HG03045 (cell line): Measurements from ENCODE around the gene PGC.

Source experiments
- ATAC-seq: cut with Tn5 transposase; IDR thresholded peaks from one replicate; pipeline ENCODE4 v1.9.1; 2021; ENCODE audit warnings: mild to moderate bottlenecking, moderate library complexity; ENCODE audit not compliant: unreplicated experiment

Gene PGC

DNA sequence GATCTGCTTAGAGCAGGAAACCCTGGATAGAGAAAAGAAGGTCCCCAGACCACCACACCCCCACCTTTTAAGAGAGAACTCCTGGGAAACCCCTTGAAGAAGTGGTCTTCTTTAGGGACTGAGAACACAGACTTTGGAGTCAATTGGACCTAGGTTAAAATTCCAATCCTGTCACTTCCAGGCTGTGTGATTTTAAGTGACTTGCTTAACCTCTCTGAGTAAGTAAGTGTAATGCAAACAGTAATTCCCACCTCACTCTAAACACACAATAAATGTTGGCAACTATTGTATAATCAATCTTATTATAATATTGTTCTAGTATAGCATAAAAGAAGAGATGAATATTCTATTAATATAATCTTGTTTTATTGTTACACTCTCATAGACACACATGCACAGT, 15.0 kb downstream of the PGC start:
- ATAC-seq: no peak

DNA sequence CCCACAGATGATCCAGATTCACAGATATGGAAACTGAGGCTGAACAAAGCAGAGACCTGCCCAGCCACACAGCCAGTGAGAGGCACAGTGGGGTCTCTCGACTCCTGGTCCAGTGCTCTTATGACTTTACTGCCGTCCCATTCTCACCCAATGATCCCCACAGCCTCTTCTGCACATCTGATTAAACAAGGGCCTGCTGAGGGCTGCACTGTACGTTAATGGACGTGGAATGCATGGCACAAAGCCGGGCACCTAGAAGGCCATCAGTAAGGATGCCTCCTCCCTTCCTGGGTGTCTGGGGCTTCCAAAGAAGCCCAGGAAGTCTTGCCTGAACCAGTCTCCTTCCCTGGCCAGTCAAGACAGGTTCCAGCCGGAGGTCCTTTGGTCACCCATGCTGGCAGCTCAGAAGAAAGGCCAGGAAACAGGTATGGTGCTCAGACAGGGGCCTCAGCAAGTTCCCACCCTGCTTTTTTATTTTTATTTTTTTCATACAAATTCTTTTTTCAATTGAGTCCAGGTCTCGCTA, 15.6 kb downstream of the PGC start:
- no peak for ATAC-seq

DNA sequence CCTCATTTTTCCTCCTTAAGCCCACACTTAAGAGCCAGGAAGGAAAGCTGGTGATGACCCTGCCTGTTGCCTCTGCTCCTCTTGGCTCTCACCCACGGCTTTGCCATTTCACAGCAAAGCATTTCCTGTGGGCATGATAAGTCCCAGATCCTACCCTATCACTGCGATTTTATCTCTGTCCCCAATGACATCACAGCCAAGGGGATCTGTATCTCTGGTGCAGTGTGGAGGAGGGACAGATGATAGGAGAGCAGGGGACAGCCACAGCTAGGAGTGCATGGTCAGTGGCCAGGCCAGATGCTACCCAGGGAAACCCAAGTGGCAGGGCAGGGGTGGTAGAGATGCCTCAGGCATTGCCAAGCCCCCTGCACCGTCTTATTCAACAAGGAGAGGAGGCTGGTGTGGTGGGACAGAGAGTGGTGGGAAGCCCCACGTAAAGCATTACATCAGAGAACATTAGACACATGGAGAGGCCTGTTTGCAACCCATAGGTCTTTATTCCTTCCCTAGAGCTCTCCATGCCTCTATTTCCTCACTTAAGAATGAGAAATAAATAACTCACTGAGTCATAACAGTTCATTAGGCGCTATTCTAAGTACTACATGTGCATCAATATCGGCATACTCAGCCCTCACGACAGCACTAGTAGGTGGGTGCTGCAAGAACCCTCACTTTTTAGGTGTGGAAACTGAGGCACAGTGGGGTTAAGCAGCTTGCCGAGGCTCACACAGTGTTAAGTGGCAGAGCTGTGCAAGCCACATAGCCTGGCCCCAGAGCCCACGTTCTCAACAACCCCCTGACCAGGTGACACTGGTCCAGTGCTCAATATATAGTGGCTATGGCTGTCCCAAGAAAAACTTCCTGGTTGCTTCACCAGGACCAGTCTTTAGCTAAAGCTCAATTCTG, 16.4 kb downstream of the PGC start:
- ATAC-seq: no peak

DNA sequence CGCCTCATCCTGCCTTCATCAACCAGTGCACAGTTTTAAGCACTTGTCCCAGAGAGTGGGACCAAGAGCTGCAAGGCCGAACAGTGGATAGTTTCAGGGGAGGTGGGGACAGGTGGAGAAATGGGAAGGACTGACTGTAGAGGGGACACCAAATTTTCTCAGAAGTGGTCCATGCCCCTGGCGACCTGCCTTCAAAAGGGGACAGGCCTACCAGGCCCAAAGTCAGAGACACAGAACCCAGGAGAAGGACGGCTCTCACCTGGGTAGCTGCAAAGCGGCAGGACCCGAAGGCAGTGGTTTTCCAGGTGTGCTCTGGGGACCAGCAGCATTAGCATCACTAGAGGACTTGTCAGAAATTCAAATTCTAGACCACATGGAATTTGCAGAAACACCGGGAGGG, 17.6 kb downstream of the PGC start:
- ATAC-seq: no peak

DNA sequence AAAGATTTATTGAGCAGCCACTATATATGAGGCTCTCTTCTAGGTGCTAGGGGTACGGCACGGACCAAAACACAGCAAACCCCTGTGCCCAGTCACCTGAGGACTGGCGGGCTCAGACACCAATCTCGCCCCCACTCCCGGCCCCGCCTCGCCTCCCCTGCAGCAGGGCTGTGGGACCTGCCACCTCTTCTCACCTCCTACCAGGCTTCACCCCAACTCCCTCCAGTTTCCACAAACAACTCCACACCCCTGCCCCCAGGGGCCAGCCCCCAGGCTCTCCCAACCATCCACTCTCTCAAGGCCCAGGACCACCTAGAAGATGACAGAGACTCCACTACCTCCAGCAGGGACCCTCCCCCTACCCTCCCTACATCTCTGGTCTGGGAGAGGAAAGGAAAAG, 18.2 kb downstream of the PGC start:
- ATAC-seq: no peak

DNA sequence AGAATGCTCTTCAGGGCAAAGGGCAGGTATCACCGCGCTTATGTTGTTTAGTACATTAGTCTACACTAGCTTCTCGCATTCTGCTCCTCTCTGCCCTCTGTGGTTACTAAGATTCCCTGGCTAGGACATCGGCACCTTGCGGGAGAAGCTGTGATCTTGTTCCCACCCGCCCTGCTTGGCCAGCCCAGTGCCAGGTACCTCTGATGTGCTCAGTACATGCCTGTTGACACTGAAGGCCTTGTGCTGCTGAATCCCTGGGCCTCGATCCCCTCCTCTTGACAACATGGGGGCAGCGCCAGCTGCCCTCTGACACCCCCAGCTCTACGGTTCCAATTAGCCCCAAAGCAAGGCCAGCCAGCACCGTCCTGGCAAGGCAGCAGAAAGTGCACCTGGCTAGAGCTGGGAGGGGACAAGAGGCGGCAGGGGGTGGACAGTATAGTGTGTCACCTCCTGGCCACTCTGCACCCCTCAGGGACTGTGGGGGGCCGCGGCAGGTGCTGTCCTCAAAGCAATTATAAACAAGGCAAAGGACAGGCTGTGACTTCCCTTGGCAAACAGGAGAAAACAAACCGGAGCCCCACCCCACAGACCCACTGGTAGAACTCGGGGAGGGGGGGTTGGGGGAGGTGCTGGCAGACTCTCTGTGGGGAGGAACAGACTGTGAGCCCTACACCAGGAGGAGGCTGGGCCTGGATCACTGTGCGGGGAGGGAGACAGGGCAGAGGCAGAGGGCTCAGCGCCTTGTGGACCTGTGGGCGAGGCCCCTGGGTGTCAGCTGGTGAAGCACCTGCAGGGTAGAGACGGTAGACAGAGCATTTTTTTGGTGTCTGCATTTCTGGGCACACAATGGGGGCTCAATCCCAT, 18.9 kb downstream of the PGC start:
- no peak for ATAC-seq

DNA sequence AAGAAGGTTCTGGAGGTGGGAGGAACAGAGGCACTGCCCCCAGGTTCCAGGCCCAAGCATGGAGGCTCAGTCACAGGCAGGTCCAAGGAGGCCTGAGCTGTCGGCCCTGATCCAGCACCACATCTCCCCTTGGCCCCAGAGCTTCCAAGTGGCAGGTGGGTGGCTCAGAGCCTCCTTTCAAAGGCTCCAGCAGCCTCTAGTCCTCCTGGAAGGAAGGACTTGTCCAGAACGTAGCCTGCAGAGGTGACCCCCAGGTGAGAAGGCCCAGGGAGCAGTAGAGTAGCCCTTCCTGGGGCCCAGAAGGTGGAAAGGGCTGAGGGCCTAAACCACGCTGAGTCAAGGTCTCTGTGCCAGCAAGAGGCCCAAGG, 19.5 kb downstream of the PGC start:
- no peak for ATAC-seq

DNA sequence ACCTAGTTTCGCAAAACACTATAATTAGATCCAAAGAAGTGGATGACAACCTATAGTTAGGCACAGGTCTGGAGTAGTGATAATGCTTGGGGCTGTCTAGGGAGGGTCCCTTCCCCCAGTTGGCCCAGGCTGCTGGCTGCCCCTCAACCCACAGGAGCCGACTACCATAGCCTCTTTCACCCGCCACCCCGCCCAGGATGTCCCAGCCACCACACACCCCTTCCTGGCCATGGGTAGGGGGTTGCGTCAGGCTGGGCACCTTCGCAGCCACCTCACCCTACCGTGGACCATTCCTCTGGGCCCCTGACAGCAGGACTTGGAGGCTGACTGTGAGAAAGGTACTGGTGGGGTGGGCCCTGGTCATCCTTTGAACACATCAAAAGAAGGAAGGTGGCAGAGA, 20.3 kb downstream of the PGC start:
- no peak for ATAC-seq

DNA sequence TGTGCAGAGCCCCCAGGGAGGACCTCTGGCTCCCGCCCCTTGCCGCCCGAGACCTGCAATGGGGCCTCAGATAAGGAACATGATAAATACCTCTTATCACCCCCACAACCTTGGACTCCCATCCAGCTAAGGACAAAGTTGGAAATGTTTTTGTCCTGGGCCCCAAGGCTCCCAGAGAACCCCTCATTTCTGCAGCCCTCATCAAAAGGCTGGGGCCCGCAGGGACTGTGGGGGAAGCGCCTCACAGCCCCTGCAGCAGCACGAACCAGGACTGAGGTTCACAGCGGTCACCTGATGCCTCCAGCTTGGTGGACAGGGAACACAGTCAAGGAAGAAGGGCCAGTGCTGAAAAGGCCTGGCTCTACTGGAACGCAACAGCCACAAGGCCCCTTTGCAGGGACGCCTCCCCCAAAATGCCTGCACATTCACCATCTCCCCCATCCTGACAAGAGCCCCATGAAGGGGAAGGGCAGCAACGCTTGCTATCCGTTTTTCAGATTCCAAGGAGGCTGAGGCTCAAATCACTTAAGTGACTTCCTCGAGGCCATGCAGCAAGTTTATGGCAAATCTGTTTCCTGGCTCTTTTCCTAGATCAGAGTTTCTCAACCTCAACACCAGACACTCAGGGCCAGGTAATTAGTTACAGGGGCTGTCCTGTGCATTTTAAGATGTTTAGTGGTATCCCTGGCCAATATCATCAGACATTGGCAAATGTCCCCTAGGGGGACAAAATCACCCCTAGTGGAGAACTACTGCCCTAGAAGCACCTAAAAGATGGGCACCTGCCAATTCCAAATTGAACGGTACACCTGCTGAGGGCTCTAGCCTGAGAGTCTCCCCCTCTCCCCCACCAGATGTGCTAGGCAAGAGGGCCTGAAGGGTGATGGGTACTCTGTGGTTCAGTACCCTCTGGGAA, 22.4 kb downstream of the PGC start:
- ATAC-seq: no peak

DNA sequence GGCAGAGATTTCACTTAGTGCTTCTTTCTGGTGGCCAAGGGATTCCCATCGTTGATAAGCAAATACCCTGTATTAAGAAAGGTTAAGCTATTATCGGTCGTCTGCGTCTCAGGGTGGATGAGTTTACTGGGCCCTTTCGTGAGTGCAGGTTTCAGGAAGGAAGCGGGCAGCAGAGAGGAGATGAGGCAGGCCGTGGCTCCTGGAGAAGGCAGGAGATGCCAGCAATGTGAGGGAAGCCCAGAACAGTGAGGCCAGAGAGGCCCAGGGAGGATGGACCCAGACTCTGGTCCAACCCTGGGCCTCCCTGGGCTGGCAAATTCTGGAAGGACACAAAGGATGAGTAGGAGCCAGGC, 23.0 kb downstream of the PGC start:
- no peak for ATAC-seq

DNA sequence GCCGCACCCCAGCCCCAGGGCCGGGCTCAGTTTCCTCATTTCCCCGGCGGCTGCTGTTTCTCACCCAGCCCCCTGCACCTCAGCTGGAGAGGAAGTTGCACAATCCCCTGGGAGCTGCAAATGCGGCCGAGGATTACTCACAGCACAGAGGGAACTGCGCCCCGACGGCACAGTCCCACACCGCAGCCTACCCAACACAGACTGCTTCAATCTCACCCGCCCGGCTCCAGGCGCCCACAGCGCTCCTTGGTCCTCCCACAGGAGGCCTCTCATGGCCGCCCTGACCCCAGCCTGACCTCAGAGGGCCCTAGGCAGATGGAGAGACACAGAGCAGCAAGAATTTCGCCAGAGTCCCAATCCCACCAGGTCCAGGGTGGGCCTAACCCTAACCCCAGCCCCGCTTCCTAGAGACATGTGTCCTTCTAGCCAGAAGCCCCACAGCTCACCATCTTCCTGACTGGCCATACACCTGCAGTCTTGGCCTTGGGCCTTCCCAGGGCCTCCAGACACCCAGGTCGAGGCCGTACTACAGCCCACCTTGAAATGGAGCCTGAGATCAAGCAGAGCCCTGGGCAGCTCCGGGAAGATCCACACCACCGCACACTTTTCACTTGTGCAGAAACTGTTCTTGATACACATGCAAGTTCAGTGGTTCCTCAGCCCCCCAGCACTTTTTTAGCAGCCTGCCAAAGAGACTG, 23.5 kb downstream of the PGC start:
- peak; percentile 63 for ATAC-seq

DNA sequence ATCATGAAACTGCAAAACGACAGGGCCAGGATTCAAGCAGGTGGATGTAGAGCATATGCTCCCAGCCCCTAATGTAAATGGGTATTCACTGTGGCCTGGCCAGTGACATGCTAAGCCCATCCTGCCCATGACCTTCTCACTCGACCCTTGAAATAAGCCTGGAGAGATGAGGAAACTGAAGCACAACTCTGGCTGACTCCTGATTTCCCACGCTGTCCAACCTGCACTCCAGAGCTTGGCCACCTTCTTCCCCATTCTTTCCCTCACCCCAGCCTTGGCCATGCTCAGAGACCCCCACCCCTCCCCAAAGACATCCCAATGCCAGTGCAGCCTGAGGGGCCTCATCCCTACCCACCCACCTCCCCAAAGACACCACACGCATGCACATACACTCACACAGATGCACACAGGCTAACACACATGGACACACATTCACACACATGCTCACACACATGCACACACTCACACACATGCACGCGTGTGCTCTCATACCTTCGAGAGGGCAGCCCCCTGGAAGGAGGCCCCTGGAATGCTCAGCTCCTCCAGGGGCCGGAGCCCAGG, 24.1 kb downstream of the PGC start:
- no peak for ATAC-seq

DNA sequence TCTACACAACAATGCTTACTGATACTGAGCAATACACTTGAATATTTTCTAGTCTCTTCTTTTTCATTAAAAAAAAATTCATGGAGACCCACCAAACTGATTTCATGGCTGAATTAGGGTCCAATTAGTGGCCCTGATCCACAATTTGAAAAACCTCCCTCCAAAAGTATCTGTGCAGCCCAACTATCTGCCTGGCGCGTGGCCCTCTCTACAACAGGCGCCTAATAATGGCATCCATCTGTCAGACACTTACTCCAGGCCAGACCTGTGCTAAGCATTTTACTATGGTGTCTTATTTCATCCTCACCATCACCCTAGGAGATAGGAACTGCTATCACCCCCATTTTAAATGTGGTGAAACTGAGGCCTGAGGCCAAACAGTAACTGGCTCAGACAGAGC, 25.8 kb downstream of the PGC start:
- ATAC-seq: no peak

DNA sequence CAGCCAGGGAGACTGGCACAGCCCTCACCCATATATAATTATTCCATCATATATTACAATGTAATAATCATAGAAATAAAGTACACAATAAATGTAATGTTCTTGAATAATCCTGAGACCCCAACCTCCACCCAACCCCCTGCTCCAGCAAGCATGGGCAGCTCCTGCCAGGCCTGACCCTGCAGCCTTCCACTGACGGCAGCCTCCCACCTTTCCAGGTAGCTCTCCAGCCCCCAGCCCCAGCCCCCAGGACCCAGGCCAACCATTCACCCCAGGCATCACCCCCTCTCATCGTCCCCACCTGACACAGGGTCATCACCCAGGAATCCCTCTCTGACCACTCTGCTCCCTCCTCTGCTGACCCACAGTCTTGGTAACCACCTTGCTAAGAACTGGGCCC, 26.4 kb downstream of the PGC start:
- ATAC-seq: no peak

DNA sequence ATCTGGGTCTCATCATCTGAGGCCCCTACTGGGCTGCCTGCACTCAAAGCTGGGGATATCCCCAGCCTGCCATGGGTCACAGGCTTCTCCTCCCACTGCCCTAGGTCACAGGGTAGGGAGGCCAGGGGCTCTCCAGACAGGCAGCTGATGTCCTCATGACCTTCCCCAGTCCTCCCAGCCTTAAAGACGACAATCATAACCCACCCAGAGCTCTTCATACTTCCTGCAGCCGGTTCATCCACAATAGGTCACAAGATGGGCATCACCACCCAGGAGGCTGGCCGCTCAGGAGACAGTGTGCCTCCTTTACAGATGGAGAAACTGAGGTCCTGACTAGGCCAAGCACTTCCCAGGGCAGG, 27.0 kb downstream of the PGC start:
- no peak for ATAC-seq

DNA sequence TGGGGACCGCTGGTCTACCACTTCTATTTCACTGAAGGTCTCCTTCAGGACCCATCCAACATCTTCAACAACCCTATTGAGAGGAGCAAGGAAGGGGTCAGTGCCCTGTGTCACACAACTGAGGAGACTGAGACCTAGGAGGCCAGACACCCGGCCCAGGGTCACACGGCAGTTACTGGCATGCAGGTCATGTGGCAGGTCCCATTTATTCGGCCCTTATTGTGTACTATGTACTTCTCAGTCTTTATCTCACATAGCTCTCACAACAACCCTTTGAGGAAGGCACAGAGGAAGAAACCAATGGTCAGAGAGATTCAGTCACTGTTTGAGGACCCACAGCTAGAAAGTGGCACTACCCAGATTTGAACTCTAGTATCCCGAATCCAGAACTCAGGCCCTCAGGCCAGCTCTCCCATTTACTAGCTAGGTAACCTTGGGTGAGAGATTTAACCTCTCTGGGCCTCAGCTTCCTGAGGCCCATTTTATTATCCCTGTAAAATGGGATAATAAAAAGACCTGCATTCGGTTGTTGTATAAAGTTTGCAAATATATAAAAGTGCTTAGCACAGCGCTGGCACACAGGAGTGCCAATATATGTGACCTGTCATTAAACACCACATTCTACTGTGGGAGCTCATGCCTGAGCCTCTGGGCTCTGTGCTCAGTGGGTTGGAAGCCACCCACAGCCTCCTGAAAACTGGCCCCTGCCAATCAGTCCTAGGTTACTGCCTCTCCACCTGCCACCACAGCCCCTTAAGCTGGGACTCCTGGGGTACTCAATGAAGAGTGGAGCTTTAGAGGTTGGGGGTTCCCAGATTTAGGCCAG, 27.5 kb downstream of the PGC start:
- no peak for ATAC-seq

DNA sequence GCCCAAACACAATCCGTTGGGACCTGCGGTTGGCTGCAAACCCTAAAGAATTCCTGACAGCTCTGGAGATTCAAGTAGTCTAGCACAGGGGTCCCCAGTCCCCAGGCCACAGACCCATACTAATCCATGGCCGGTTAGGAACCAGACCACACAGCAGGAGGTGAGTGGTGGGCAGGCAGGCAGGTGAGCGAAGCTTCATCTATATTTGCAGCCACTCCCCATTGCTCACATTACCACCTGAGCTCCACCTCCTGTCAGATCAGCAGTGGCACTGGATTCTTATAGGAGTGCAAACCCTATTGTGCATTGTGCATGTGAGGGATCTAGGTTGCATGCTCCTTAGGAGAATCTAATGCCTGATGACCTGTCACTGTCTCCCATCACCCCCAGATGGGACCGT, 28.4 kb downstream of the PGC start:
- no peak for ATAC-seq

DNA sequence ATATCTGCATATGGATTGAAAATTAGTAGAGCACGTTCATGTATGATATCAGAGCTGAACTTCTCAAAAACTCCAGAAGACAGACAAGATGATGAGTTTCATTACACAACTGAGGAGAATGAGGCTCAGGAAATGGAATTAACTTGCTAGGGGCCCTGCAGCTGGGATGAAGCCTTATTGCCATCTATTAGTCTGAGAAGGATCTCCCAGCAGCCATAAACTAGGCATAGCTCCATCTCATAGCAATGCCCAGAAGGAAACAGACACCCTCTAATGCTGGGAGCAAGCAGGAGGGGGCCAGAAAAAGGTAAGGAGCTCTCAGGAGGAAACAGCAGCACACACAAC, 29.8 kb downstream of the PGC start:
- no peak for ATAC-seq
